GM19328 (cell line): ENCODE measurements around the gene DACT1.

Experiments
- ATAC-seq: cut with Tn5 transposase; IDR thresholded peaks from one replicate; pipeline ENCODE4 v1.9.1; 2021; ENCODE audit warnings: mild to moderate bottlenecking, moderate library complexity; ENCODE audit not compliant: unreplicated experiment

DACT1 gene

GRCh38 chr14:58665773-58666500, 28.2 kb downstream of the DACT1 start:
- no peak for ATAC-seq

- no peak for ATAC-seq
Measured at GRCh38 chr14:58666737-58667136, 29.0 kb downstream of the DACT1 start.

GRCh38 chr14:58667900-58668299, 30.1 kb downstream of the DACT1 start:
- no peak for ATAC-seq

- no peak for ATAC-seq
Measured at GRCh38 chr14:58668848-58669480, 31.2 kb downstream of the DACT1 start.

- no peak for ATAC-seq
Measured at GRCh38 chr14:58669556-58670200, 31.9 kb downstream of the DACT1 start.

GRCh38 chr14:58671024-58671423, 33.3 kb downstream of the DACT1 start:
- no peak for ATAC-seq

GRCh38 chr14:58671436-58671835, 33.7 kb downstream of the DACT1 start:
- no peak for ATAC-seq

- no peak for ATAC-seq
Measured at GRCh38 chr14:58673722-58674121, 36.0 kb downstream of the DACT1 start.

GRCh38 chr14:58677001-58677400, 39.2 kb downstream of the DACT1 start:
- ATAC-seq = no peak

- no peak for ATAC-seq
Measured at GRCh38 chr14:58677517-58677916, 39.8 kb downstream of the DACT1 start.

GRCh38 chr14:58677996-58678395, 40.2 kb downstream of the DACT1 start:
- no peak for ATAC-seq

- no peak for ATAC-seq
Measured at GRCh38 chr14:58680698-58681097, 42.9 kb downstream of the DACT1 start.

- no peak for ATAC-seq
Measured at GRCh38 chr14:58687232-58687795, 49.6 kb downstream of the DACT1 start.

- no peak for ATAC-seq
Measured at GRCh38 chr14:58690801-58691516, 53.2 kb downstream of the DACT1 start.

GRCh38 chr14:58693048-58693447, 55.3 kb downstream of the DACT1 start:
- ATAC-seq = no peak

- ATAC-seq = no peak
Measured at GRCh38 chr14:58695514-58695913, 57.8 kb downstream of the DACT1 start.

GRCh38 chr14:58697266-58697929, 59.6 kb downstream of the DACT1 start:
- no peak for ATAC-seq
